Measurements from ENCODE around the gene SMCO2.

Gene SMCO2

DNA sequence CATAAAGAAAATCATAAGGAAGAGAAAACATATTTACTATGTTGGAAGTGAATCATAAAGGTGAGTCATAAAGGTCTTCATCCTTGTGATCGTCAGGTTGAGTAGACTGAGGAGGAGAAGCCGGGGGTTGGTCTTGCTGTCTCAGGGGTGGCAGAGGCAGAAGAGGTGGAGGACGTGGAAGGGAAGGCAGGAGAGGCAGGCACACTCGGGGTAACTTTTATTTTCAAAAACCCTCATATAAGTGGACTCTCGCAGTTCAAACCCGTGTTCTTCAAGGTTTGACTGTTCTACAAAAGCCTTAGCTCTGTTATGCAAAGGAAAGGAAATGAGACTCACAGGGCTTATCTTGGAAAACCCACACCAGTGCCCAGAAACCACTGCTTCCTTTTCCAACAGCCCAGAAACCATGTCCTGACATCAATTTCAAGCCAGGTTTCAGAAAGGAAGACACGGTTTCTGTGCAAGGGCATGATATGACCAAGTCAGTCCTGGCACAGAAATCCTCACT, 14.0 kb downstream of the SMCO2 start:
- TF ChIP-seq, protein P1, sequence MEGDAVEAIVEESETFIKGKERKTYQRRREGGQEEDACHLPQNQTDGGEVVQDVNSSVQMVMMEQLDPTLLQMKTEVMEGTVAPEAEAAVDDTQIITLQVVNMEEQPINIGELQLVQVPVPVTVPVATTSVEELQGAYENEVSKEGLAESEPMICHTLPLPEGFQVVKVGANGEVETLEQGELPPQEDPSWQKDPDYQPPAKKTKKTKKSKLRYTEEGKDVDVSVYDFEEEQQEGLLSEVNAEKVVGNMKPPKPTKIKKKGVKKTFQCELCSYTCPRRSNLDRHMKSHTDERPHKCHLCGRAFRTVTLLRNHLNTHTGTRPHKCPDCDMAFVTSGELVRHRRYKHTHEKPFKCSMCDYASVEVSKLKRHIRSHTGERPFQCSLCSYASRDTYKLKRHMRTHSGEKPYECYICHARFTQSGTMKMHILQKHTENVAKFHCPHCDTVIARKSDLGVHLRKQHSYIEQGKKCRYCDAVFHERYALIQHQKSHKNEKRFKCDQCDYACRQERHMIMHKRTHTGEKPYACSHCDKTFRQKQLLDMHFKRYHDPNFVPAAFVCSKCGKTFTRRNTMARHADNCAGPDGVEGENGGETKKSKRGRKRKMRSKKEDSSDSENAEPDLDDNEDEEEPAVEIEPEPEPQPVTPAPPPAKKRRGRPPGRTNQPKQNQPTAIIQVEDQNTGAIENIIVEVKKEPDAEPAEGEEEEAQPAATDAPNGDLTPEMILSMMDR (IDR thresholded peaks at IDR 0.05; ENCODE audit: control extremely low read depth, extremely low read depth, low read depth, missing control alignments) = no peak
- DNase-seq (ENCODE audit: extremely low spot score) = no peak
- ChIA-PET CTCF (interaction anchor here (0.7 to 1.7 kb wide), 3 partner anchors 14 to 24 kb away, joined by 3 read pairs; partner anchors contain the start of gene SMCO2), POLR2A (no interaction called here)

DNA sequence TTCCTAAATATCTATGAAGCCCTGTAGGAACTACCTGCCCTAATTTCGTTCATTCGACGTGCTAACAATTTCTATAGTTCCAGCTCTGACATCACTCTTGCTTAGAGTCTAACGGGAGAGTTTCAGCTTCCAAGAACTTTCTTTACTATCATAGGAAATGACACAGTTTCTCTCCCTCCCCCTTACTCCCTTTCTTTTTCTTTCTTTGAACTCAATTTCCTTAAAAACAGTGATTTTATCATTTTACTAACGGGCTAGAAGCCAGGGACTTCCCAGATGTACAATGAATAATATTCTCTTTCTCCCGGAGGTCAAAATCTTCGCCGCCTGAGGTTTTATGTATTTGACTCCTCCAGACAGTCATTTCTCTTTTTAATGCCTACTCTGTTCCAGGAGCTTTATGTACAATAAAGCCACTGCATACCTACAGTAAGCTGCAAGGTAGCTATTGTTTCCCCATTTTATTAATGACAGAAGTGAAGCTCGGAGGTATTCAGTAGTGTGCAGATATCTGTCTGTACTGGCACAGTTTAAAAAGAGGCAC, 15.7 kb downstream of the SMCO2 start:
- TF ChIP-seq, protein P1 (IDR thresholded peaks at IDR 0.05; ENCODE audit: control extremely low read depth, extremely low read depth, low read depth, missing control alignments) = no peak
- CTCF ChIA-PET = interaction anchor here (2.4 kb wide), 1 partner anchor 27 kb away, joined by 11 read pairs; no protein-coding TSS in a partner anchor
- no peak for DNase-seq (ENCODE audit: extremely low spot score)
- POLR2A ChIA-PET = no interaction called here

DNA sequence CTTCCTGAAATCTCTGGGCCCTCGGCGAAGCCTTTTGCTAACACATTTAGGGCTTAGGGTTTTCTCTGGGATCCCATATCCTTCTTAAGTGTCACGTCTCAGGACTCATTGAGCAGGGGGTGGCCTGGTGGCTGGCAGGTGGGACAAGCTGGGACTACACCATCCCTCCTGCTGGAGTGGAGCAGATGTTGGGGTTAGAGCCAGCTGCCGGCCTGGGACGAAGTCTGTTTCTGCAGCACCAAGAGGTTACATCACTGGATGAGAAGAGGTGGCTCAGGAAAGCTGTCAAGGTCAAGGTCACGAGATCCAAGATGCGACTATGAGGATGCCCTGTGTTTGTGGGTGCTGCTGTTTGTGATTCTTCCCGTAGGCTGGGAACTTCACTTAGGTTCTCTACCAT, 16.3 kb downstream of the SMCO2 start:
- POLR2A ChIA-PET = no interaction called here
- CTCF ChIA-PET = interaction anchor here (2.4 kb wide), 1 partner anchor 27 kb away, joined by 11 read pairs; no protein-coding TSS in a partner anchor
- DNase-seq (ENCODE audit: extremely low spot score) = no peak
- TF ChIP-seq, protein P1 (IDR thresholded peaks at IDR 0.05; ENCODE audit: control extremely low read depth, extremely low read depth, low read depth, missing control alignments) = no peak

DNA sequence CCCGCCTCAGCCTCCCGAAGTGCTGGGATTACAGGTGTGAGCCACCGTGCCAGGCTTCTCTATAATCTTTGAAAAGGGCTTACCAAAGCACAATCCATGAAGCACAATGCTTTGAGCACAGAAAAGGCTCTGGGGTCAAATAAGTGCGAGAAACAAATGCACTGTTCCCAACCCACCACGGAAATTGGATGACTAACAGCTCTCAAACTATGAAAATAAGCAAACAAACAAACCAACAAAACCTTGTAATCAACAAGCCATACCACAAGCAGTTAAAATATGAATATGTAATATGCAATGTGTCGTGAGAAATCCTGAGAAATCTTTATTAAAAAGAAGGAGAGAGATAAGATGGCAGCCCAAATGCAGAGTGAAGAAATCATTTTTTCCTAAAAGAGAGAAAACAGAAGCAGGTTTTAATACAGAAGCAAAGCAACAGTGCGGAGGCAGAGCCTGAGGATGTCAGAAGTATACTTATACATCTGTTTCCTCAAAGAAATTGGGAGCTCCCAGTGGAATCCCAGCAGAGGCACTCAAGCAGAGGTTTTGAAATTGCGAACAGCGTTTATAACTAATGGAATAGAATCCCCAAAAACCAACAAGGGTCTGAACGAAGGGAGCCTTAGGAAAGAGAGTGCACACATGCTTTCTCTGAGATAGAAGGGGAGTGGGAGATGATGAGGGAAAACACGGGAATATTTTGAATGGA, 17.1 kb downstream of the SMCO2 start:
- CTCF ChIA-PET = interaction anchor here (2.4 kb wide), 1 partner anchor 28 kb away, joined by 11 read pairs; no protein-coding TSS in a partner anchor
- TF ChIP-seq, protein P1 (IDR thresholded peaks at IDR 0.05; ENCODE audit: control extremely low read depth, extremely low read depth, low read depth, missing control alignments) = no peak

DNA sequence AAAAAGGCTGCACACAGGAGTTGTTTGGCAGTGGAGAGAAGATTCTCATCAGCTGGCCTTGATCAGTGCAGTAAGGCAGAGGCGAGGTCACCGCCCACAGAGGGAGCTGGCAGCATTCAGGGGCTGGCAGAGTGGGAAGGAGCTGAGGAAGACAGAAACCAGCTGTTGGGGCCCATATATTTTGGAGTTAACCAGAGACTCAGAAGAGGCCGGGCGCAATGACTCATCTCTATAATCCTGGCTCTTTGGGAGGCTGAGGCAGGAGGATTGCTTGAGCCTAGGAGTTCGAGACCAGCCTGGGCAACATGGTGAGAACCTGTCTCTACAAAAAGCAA, 17.7 kb downstream of the SMCO2 start:
- CTCF ChIA-PET = no interaction called here
- POLR2A ChIA-PET = interaction anchor here (0.6 kb wide), 1 partner anchor 312 kb away, joined by 6 read pairs; no protein-coding TSS in a partner anchor
- TF ChIP-seq, protein P1 (IDR thresholded peaks at IDR 0.05; ENCODE audit: control extremely low read depth, extremely low read depth, low read depth, missing control alignments) = no peak
- no peak for DNase-seq (ENCODE audit: extremely low spot score)

More for the DNA sequence above, 17.1 kb downstream of the SMCO2 start:
- POLR2A ChIA-PET = interaction anchor here (0.6 kb wide), 1 partner anchor 313 kb away, joined by 6 read pairs; no protein-coding TSS in a partner anchor
- DNase-seq (ENCODE audit: extremely low spot score) = no peak

DNA sequence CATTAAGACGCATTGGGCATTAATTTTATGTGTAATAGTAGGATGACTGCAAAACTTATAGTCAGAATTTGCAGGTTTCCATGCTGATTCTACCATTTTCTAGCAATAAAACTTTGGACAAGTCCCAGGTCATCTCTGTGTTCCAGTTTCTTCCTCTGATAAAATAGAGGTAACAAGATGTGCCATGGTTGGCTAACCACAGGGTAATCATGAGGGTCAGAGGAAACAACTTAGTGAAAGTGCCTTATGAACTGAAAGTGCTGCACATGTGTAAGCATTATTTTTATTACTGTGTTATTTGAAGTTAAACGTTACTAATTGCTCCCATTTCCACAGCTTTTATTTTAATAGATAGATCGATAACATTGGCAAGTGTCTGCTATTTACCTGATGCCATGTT, 21.1 kb downstream of the SMCO2 start:
- POLR2A ChIA-PET = no interaction called here
- TF ChIP-seq, protein P1 (IDR thresholded peaks at IDR 0.05; ENCODE audit: control extremely low read depth, extremely low read depth, low read depth, missing control alignments) = no peak
- DNase-seq (ENCODE audit: extremely low spot score) = no peak
- CTCF ChIA-PET = interaction anchor here (1.3 kb wide), 1 partner anchor 136 kb away, joined by 3 read pairs; no protein-coding TSS in a partner anchor

All from GM10248 (cell line).